Upper lobe of right lung (tissue), 1 donor: ENCODE measurements around the gene MACROH2A2. TPM values are rescaled to one million over a fixed set of nuclear protein-coding genes. Genes with fewer than 3 reads are reported as not detected.

ENCODE experiments used
- ATAC-seq: fragments of 200-7000 bp; cut with Tn5 transposase; one replicate; pipeline ENCODE4 v1.9.1; 2020; ENCODE audit warnings: mild to moderate bottlenecking, moderate library complexity
- DNase-seq: peaks from one replicate; pipeline ENCODE4 v3.0.0-alpha.2; 2020
- H3K27ac ChIP-seq: fragments of 200-600 bp; one replicate; pipeline ENCODE4 v1.8.0; 2022
- H3K27me3 ChIP-seq: fragments of 200-600 bp; one replicate; pipeline ENCODE4 v1.8.0; 2022; ENCODE audit warnings: mild to moderate bottlenecking
- H3K36me3 ChIP-seq: fragments of 200-600 bp; one replicate; pipeline ENCODE4 v1.8.0; 2022
- H3K4me1 ChIP-seq: fragments of 200-600 bp; one replicate; pipeline ENCODE4 v1.8.0; 2022
- H3K4me3 ChIP-seq: fragments of 200-600 bp; one replicate; pipeline ENCODE4 v1.8.0; 2022; ENCODE audit warnings: mild to moderate bottlenecking
- H3K9me3 ChIP-seq: fragments of 200-600 bp; one replicate; pipeline ENCODE4 v1.8.0; 2022
- CTCF ChIP-seq: fragments of 200-600 bp; IDR thresholded peaks from one replicate; pipeline ENCODE4 v1.8.0; 2022; ENCODE audit warnings: antibody characterized with exemption
- intact Hi-C: fragments of 100-400 bp; cut with DNase I; formaldehyde crosslinking; loops from one replicate; pipeline ENCODE4 v1.11.0; 2022
- total RNA-seq: library from RNA; stranded (reverse); fragmentation: NEBNext Ultra II Directional; extraction: Animal tissue kit (Norgen Biotek cat#: 25700); gene quantifications from one replicate; pipeline ENCODE4 v1.2.1, GENCODE V29; 2021
- donor health status: DM: no; HTN: yes; CAD: no; lungs with severe emphysema.

Gene MACROH2A2
- total RNA-seq, 1 donor from 2014 or later: 6.5 TPM

- no peaks in the 10 kb centered on the region for H3K9me3 ChIP-seq
- H3K27me3 ChIP-seq: no peaks in the 10 kb centered on the region
- no peaks in the 10 kb centered on the region for H3K4me1 ChIP-seq
- H3K36me3 ChIP-seq: peaks cover 7% of the 10 kb centered on the region
- H3K4me3 ChIP-seq: no peak overlapping the region
- intact Hi-C loops: no loop called here
- no peak overlapping the region for H3K27ac ChIP-seq
- no peak for TF ChIP-seq CTCF
- no peak for ATAC-seq
- no peak for DNase-seq
Observed at GRCh38 chr10:70139997-70140250, 87.3 kb downstream of the MACROH2A2 start.

GRCh38 chr10:70140297-70140696 is 87.7 kb downstream of the MACROH2A2 start:
- no peak for DNase-seq
- H3K9me3 ChIP-seq: no peaks in the 10 kb centered on the region
- no peak for TF ChIP-seq CTCF

GRCh38 chr10:70142555-70142954 is 89.9 kb downstream of the MACROH2A2 start:
- Histone ChIP-seq H3K4me3 (no peak overlapping the region), H3K9me3 (no peaks in the 10 kb centered on the region), H3K27me3 (no peaks in the 10 kb centered on the region), H3K4me1 (peaks cover 8% of the 10 kb centered on the region), H3K27ac (no peak overlapping the region), H3K36me3 (peaks cover 7% of the 10 kb centered on the region)
- TF ChIP-seq CTCF: no peak
- intact Hi-C loops: no loop called here
- DNase-seq (no peak), ATAC-seq (no peak)

More at GRCh38 chr10:70140297-70140696, 87.7 kb downstream of the MACROH2A2 start:
- Histone ChIP-seq H3K4me3 (no peak overlapping the region), H3K27ac (no peak overlapping the region), H3K27me3 (no peaks in the 10 kb centered on the region), H3K36me3 (peaks cover 7% of the 10 kb centered on the region), H3K4me1 (no peaks in the 10 kb centered on the region)
- ATAC-seq: no peak
- intact Hi-C loops: no loop called here

- intact Hi-C loops: no loop called here
- Histone ChIP-seq H3K4me3 (peak overlapping the region; percentile 95), H3K27ac (no peak overlapping the region), H3K36me3 (peaks cover 16% of the 10 kb centered on the region), H3K27me3 (no peaks in the 10 kb centered on the region), H3K9me3 (no peaks in the 10 kb centered on the region), H3K4me1 (peaks cover 10% of the 10 kb centered on the region)
- no peak for TF ChIP-seq CTCF
- ATAC-seq: no peak
- DNase-seq: no peak
Observed at GRCh38 chr10:70144372-70145110, 91.9 kb downstream of the MACROH2A2 start.

GRCh38 chr10:70145166-70145665 is 92.6 kb downstream of the MACROH2A2 start:
- DNase-seq (no peak), ATAC-seq (peak; percentile 5)
- intact Hi-C loops: no loop called here
- H3K27ac ChIP-seq: peak overlapping the region; percentile 91
- no peaks in the 10 kb centered on the region for H3K9me3 ChIP-seq
- H3K4me1 ChIP-seq: peaks cover 10% of the 10 kb centered on the region
- peaks cover 21% of the 10 kb centered on the region for H3K36me3 ChIP-seq
- H3K27me3 ChIP-seq: no peaks in the 10 kb centered on the region
- H3K4me3 ChIP-seq: peak overlapping the region; percentile 95
- no peak for TF ChIP-seq CTCF
